Panc1 (cell line): ENCODE measurements around the gene SAMD4A.

Source experiments
- CTCF ChIP-seq: fragments of 450-650 bp; IDR thresholded peaks from 2 replicates; pipeline ENCODE4 v1.5.1; 2017; ENCODE audit warnings: mild to moderate bottlenecking
- POLR2AphosphoS5 ChIP-seq: IDR thresholded peaks from 2 replicates; pipeline ENCODE4 v1.6.1; 2012; ENCODE audit warnings: mild to moderate bottlenecking, low read depth, low read length, moderate library complexity
- SIN3A ChIP-seq: IDR thresholded peaks from 2 replicates; pipeline ENCODE4 v1.6.1; 2012; ENCODE audit warnings: low read depth, mild to moderate bottlenecking, low read length, moderate library complexity, borderline replicate concordance; ENCODE audit not compliant: insufficient read depth
- TCF7L2 ChIP-seq: IDR thresholded peaks from 2 replicates; pipeline ENCODE4 v1.6.1; 2011; ENCODE audit warnings: mild to moderate bottlenecking, low read depth, low read length, inconsistent platforms
- TF ChIP-seq, protein P1 (sequence below), 2 experiments: IDR thresholded peaks; 2 replicates each; pipeline ENCODE4 v1.6.1; 2011 to 2012; ENCODE audit warnings: low read depth in 2 of 2, control low read depth in 1 of 2, low read length in 1 of 2, mild to moderate bottlenecking in 1 of 2, moderate library complexity in 1 of 2; ENCODE audit not compliant: insufficient read depth in 1 of 2

DNA sequence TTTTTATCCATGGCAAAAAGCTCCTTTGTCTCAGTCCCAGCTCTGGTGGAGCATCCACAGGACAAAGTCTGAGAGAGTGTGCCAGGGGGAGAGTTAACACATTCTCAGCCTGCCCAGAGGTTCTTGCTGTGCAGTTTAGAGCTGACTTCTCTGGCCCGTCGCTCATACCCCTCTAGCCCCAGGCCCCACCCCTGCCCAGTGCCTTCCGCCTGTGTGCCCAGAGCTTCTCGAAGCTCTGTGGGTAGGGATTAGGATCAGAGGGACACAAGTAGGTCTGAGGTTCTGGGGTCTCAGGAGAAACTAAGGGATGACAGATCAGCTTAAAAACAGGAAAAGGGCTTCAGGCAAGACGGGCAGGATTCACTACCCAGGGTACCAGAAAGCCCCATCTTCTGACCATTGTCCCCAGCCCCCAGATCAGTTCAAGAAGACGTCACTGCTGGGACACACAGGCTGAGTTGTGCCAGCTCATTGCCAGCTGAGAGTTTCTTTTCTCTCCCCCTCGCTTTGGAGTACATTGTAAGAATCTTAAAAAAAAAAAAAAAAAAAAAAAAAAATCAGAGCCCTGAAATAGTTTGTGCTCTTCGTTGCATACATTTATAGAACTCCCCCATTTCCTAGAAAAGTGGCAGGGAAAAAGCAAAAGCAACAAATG is 208.7 kb downstream of the SAMD4A start:
- TF ChIP-seq, protein P1, sequence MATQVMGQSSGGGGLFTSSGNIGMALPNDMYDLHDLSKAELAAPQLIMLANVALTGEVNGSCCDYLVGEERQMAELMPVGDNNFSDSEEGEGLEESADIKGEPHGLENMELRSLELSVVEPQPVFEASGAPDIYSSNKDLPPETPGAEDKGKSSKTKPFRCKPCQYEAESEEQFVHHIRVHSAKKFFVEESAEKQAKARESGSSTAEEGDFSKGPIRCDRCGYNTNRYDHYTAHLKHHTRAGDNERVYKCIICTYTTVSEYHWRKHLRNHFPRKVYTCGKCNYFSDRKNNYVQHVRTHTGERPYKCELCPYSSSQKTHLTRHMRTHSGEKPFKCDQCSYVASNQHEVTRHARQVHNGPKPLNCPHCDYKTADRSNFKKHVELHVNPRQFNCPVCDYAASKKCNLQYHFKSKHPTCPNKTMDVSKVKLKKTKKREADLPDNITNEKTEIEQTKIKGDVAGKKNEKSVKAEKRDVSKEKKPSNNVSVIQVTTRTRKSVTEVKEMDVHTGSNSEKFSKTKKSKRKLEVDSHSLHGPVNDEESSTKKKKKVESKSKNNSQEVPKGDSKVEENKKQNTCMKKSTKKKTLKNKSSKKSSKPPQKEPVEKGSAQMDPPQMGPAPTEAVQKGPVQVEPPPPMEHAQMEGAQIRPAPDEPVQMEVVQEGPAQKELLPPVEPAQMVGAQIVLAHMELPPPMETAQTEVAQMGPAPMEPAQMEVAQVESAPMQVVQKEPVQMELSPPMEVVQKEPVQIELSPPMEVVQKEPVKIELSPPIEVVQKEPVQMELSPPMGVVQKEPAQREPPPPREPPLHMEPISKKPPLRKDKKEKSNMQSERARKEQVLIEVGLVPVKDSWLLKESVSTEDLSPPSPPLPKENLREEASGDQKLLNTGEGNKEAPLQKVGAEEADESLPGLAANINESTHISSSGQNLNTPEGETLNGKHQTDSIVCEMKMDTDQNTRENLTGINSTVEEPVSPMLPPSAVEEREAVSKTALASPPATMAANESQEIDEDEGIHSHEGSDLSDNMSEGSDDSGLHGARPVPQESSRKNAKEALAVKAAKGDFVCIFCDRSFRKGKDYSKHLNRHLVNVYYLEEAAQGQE (IDR thresholded peaks at IDR 0.05; ENCODE audit: insufficient read depth in 1 of 2, low read depth in 2 of 2, low read length in 1 of 2): no peak
- no peak for TF ChIP-seq SIN3A
- no peak for TF ChIP-seq POLR2AphosphoS5
- TF ChIP-seq CTCF: no peak
- TF ChIP-seq TCF7L2: no peak
